WTC11 (cell line): ENCODE data around the gene FBXO4. TPM values are rescaled to one million over a fixed set of nuclear protein-coding genes. Genes with fewer than 3 reads are reported as not detected.

Experiments used
- ATAC-seq: fragments of 200-7000 bp; cut with Tn5 transposase; 2 replicates; pipeline ENCODE4 v1.10.0; 2021; ENCODE audit warnings: mild to moderate bottlenecking, moderate library complexity
- CTCF ChIA-PET: fragments of 300-600 bp; sonication (Branson Sonifier 250); formaldehyde crosslinking; loops from one replicate; lab custom pipeline; 2021; ENCODE audit warnings: antibody characterized with exemption; lab: Charles Lee
- POLR2A ChIA-PET: fragments of 350-600 bp; sonication (Branson Sonifier 250); formaldehyde crosslinking; loops from one replicate; lab custom pipeline; 2021; ENCODE audit warnings: antibody characterized with exemption; lab: Charles Lee
- DNase-seq: peaks from one replicate; pipeline ENCODE4 v3.0.0; 2021; ENCODE audit warnings: low spot score
- H3K27ac Mint-ChIP-seq: 2 replicates; pipeline ENCODE4 v1.8.0; 2021; ENCODE audit warnings: mixed read lengths
- H3K27me3 Mint-ChIP-seq: 2 replicates; pipeline ENCODE4 v1.8.0; 2021; ENCODE audit warnings: low read depth, mild to moderate bottlenecking, moderate library complexity, mixed read lengths
- H3K36me3 Mint-ChIP-seq: 2 replicates; pipeline ENCODE4 v1.8.0; 2021; ENCODE audit warnings: mixed read lengths
- H3K4me1 Mint-ChIP-seq: 2 replicates; pipeline ENCODE4 v1.8.0; 2022; ENCODE audit warnings: mixed read lengths
- H3K4me3 Mint-ChIP-seq: 2 replicates; pipeline ENCODE4 v1.8.0; 2021; ENCODE audit warnings: mild to moderate bottlenecking, moderate library complexity, mixed read lengths
- H3K9me3 Mint-ChIP-seq: 2 replicates; pipeline ENCODE4 v1.8.0; 2021; ENCODE audit warnings: mixed read lengths
- CBFB ChIP-seq: sonication (generic); formaldehyde crosslinking; IDR thresholded peaks from 2 replicates; pipeline ENCODE4 v1.8.1; 2022; ENCODE audit warnings: mild to moderate bottlenecking, low read depth, missing genetic modification reagents
- CREB1 ChIP-seq: sonication (generic); formaldehyde crosslinking; IDR thresholded peaks from 2 replicates; pipeline ENCODE4 v1.8.0; 2023; ENCODE audit warnings: mild to moderate bottlenecking, missing genetic modification reagents
- FOXK1 ChIP-seq: sonication (generic); formaldehyde crosslinking; IDR thresholded peaks from 2 replicates; pipeline ENCODE4 v1.8.0; 2022; ENCODE audit warnings: mild to moderate bottlenecking, moderate library complexity, missing genetic modification reagents
- JAZF1 ChIP-seq: fragments of 250-450 bp; sonication (Bioruptor Pico); IDR thresholded peaks from 2 replicates; pipeline ENCODE4 v1.9.0; 2021; ENCODE audit warnings: moderate library complexity, mild to moderate bottlenecking, inconsistent platforms
- JUN ChIP-seq: sonication (generic); formaldehyde crosslinking; IDR thresholded peaks from 2 replicates; pipeline ENCODE4 v1.8.0; 2023; ENCODE audit warnings: mild to moderate bottlenecking, missing genetic modification reagents
- TEAD4 ChIP-seq: sonication (generic); formaldehyde crosslinking; IDR thresholded peaks from 2 replicates; pipeline ENCODE4 v1.8.0; 2022; ENCODE audit warnings: mild to moderate bottlenecking, missing genetic modification reagents
- ZNF263 ChIP-seq: sonication (generic); formaldehyde crosslinking; IDR thresholded peaks from 2 replicates; pipeline ENCODE4 v1.8.1; 2022; ENCODE audit warnings: low read depth, mild to moderate bottlenecking, moderate library complexity, missing genetic modification reagents
- ZNF671 ChIP-seq: fragments of 250-450 bp; sonication (Bioruptor Pico); IDR thresholded peaks from 2 replicates; pipeline ENCODE4 v1.8.0; 2021; ENCODE audit warnings: mild to moderate bottlenecking
- total RNA-seq: library from RNA; stranded (reverse); gene quantifications from 3 replicates; pipeline ENCODE4 v1.2.3, GENCODE V29; 2021
- TF ChIP-seq, protein P1 (sequence below): fragments of 250-450 bp; sonication (Bioruptor Pico); IDR thresholded peaks from 2 replicates; pipeline ENCODE4 v1.9.0; 2021; ENCODE audit warnings: mild to moderate bottlenecking, borderline replicate concordance
- TF ChIP-seq, protein P2 (sequence below): sonication (generic); formaldehyde crosslinking; IDR thresholded peaks from 2 replicates; pipeline ENCODE4 v1.8.1; 2023; ENCODE audit warnings: mild to moderate bottlenecking, missing genetic modification reagents
- TF ChIP-seq, protein P3 (sequence below): sonication (generic); formaldehyde crosslinking; IDR thresholded peaks from 2 replicates; pipeline ENCODE4 v1.8.0; 2023; ENCODE audit warnings: missing genetic modification reagents, mild to moderate bottlenecking, borderline replicate concordance
- TF ChIP-seq, protein P4 (sequence below): sonication (generic); formaldehyde crosslinking; IDR thresholded peaks from 2 replicates; pipeline ENCODE4 v1.8.1; 2023; ENCODE audit warnings: mild to moderate bottlenecking, missing genetic modification reagents, moderate library complexity
- TF ChIP-seq, protein P5 (sequence below): sonication (generic); formaldehyde crosslinking; IDR thresholded peaks from 2 replicates; pipeline ENCODE4 v1.8.0; 2022; ENCODE audit warnings: missing genetic modification reagents

Gene FBXO4
- total RNA-seq, 1 experiment from 2014 or later = 0.72 TPM

DNA sequence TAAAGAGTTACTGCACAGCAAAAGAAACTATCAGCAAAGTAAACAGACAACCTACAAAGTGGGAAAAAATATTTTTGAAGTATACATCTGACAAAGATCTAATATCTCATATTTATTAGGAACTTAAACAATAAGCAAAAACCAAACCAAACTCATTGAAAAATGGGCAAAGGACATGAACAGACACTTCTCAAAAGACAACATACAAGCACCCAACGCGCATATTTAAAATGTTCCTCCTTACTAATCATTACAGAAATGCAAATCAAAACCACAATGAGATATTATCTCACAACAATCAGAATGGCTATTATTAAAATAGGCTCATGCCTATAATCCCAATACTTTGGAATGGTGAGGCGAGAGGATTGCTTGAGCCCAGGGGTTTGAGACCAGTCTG lies 48.0 kb downstream of the FBXO4 start (continued):
- TF ChIP-seq CREB1 (no peak), JUN (CRISPR knock-in tag) (no peak), ZNF671 (CRISPR knock-in tag) (no peak), CBFB (CRISPR knock-in tag) (no peak)
- TF ChIP-seq, protein P1, sequence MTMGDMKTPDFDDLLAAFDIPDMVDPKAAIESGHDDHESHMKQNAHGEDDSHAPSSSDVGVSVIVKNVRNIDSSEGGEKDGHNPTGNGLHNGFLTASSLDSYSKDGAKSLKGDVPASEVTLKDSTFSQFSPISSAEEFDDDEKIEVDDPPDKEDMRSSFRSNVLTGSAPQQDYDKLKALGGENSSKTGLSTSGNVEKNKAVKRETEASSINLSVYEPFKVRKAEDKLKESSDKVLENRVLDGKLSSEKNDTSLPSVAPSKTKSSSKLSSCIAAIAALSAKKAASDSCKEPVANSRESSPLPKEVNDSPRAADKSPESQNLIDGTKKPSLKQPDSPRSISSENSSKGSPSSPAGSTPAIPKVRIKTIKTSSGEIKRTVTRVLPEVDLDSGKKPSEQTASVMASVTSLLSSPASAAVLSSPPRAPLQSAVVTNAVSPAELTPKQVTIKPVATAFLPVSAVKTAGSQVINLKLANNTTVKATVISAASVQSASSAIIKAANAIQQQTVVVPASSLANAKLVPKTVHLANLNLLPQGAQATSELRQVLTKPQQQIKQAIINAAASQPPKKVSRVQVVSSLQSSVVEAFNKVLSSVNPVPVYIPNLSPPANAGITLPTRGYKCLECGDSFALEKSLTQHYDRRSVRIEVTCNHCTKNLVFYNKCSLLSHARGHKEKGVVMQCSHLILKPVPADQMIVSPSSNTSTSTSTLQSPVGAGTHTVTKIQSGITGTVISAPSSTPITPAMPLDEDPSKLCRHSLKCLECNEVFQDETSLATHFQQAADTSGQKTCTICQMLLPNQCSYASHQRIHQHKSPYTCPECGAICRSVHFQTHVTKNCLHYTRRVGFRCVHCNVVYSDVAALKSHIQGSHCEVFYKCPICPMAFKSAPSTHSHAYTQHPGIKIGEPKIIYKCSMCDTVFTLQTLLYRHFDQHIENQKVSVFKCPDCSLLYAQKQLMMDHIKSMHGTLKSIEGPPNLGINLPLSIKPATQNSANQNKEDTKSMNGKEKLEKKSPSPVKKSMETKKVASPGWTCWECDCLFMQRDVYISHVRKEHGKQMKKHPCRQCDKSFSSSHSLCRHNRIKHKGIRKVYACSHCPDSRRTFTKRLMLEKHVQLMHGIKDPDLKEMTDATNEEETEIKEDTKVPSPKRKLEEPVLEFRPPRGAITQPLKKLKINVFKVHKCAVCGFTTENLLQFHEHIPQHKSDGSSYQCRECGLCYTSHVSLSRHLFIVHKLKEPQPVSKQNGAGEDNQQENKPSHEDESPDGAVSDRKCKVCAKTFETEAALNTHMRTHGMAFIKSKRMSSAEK (CRISPR knock-in tag) = no peak
- TF ChIP-seq, protein P2, sequence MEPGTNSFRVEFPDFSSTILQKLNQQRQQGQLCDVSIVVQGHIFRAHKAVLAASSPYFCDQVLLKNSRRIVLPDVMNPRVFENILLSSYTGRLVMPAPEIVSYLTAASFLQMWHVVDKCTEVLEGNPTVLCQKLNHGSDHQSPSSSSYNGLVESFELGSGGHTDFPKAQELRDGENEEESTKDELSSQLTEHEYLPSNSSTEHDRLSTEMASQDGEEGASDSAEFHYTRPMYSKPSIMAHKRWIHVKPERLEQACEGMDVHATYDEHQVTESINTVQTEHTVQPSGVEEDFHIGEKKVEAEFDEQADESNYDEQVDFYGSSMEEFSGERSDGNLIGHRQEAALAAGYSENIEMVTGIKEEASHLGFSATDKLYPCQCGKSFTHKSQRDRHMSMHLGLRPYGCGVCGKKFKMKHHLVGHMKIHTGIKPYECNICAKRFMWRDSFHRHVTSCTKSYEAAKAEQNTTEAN (CRISPR knock-in tag) = no peak
- TF ChIP-seq, protein P3, sequence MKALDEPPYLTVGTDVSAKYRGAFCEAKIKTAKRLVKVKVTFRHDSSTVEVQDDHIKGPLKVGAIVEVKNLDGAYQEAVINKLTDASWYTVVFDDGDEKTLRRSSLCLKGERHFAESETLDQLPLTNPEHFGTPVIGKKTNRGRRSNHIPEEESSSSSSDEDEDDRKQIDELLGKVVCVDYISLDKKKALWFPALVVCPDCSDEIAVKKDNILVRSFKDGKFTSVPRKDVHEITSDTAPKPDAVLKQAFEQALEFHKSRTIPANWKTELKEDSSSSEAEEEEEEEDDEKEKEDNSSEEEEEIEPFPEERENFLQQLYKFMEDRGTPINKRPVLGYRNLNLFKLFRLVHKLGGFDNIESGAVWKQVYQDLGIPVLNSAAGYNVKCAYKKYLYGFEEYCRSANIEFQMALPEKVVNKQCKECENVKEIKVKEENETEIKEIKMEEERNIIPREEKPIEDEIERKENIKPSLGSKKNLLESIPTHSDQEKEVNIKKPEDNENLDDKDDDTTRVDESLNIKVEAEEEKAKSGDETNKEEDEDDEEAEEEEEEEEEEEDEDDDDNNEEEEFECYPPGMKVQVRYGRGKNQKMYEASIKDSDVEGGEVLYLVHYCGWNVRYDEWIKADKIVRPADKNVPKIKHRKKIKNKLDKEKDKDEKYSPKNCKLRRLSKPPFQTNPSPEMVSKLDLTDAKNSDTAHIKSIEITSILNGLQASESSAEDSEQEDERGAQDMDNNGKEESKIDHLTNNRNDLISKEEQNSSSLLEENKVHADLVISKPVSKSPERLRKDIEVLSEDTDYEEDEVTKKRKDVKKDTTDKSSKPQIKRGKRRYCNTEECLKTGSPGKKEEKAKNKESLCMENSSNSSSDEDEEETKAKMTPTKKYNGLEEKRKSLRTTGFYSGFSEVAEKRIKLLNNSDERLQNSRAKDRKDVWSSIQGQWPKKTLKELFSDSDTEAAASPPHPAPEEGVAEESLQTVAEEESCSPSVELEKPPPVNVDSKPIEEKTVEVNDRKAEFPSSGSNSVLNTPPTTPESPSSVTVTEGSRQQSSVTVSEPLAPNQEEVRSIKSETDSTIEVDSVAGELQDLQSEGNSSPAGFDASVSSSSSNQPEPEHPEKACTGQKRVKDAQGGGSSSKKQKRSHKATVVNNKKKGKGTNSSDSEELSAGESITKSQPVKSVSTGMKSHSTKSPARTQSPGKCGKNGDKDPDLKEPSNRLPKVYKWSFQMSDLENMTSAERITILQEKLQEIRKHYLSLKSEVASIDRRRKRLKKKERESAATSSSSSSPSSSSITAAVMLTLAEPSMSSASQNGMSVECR = no peak

DNA sequence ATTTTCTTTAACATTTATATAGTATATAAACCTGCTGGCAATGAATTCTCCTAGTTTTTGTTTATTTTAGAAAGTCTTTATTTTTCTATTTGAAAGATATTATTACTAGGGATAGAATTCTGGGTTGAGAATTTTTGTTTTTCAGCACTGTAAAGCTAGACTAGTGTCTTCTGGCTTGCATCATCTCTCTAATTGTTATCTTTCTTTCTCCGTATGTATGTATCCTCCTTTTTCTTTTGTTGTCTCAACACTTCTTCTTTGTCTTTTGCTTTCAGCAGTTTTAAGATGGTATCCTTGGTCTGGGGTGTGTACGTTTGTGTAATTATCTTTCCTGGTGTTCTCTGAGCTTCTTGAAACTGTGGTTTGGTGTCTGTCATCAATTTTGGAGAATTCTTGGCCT lies 48.8 kb downstream of the FBXO4 start:
- Mint-ChIP-seq H3K27me3 (no peaks in the 10 kb centered on the region), H3K4me1 (no peaks in the 10 kb centered on the region)
- TF ChIP-seq JAZF1 (CRISPR knock-in tag) (no peak), TEAD4 (no peak), FOXK1 (CRISPR knock-in tag) (no peak), ZNF263 (CRISPR knock-in tag) (no peak)
- TF ChIP-seq, protein P2 (CRISPR knock-in tag) = no peak
- TF ChIP-seq, protein P4, sequence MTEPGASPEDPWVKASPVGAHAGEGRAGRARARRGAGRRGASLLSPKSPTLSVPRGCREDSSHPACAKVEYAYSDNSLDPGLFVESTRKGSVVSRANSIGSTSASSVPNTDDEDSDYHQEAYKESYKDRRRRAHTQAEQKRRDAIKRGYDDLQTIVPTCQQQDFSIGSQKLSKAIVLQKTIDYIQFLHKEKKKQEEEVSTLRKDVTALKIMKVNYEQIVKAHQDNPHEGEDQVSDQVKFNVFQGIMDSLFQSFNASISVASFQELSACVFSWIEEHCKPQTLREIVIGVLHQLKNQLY (CRISPR knock-in tag) = no peak
- TF ChIP-seq, protein P1 (CRISPR knock-in tag) = no peak
- TF ChIP-seq, protein P5, sequence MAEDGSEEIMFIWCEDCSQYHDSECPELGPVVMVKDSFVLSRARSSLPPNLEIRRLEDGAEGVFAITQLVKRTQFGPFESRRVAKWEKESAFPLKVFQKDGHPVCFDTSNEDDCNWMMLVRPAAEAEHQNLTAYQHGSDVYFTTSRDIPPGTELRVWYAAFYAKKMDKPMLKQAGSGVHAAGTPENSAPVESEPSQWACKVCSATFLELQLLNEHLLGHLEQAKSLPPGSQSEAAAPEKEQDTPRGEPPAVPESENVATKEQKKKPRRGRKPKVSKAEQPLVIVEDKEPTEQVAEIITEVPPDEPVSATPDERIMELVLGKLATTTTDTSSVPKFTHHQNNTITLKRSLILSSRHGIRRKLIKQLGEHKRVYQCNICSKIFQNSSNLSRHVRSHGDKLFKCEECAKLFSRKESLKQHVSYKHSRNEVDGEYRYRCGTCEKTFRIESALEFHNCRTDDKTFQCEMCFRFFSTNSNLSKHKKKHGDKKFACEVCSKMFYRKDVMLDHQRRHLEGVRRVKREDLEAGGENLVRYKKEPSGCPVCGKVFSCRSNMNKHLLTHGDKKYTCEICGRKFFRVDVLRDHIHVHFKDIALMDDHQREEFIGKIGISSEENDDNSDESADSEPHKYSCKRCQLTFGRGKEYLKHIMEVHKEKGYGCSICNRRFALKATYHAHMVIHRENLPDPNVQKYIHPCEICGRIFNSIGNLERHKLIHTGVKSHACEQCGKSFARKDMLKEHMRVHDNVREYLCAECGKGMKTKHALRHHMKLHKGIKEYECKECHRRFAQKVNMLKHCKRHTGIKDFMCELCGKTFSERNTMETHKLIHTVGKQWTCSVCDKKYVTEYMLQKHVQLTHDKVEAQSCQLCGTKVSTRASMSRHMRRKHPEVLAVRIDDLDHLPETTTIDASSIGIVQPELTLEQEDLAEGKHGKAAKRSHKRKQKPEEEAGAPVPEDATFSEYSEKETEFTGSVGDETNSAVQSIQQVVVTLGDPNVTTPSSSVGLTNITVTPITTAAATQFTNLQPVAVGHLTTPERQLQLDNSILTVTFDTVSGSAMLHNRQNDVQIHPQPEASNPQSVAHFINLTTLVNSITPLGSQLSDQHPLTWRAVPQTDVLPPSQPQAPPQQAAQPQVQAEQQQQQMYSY = no peak
- TF ChIP-seq, all 79 proteins: peak for 0
- Mint-ChIP-seq H3K4me3 (no peak overlapping the region), H3K36me3 (no peaks in the 10 kb centered on the region), H3K27ac (no peak overlapping the region), H3K9me3 (peaks cover 38% of the 10 kb centered on the region)
- ATAC-seq (no peak), DNase-seq (no peak)
- ChIA-PET POLR2A (interaction anchor here (0.5 kb wide), 1 partner anchor 643 kb away, joined by 4 read pairs; no protein-coding TSS in a partner anchor), CTCF (no interaction called here)
